ENCODE results near the gene ALKBH8.

The ALKBH8 gene

GRCh38 chr11:107587306-107587979 lies 21.9 kb upstream of the ALKBH8 start:
- Histone ChIP-seq H3K27ac (ENCODE audit: extremely low read depth, low read depth, low read length) (no peak overlapping the region), H3K36me3 (ENCODE audit: control insufficient read depth in 2 of 2, insufficient read depth in 1 of 2, low read length in 2 of 2) (no peaks in the 10 kb centered on the region), H3K9me3 (ENCODE audit: control insufficient read depth, insufficient read depth, low read depth, low read length) (no peaks in the 10 kb centered on the region), H3K4me1 (ENCODE audit: control insufficient read depth, insufficient read depth, low read length) (no peaks in the 10 kb centered on the region), H3K4me3 (ENCODE audit: low read depth, low read length) (no peak overlapping the region)
- ChIA-PET CTCF (interaction anchor here (0.6 to 6.2 kb wide), 4 partner anchors 11 to 158 kb away, joined by 3 to 25 read pairs (median 4); no protein-coding TSS in a partner anchor), POLR2A (no interaction called here)
- TF ChIP-seq SP7 (tag by site-specific recombination; IDR thresholded peaks at IDR 0.05) (no peak), SCRT1 (tag by site-specific recombination; IDR thresholded peaks at IDR 0.05; ENCODE audit: borderline replicate concordance) (no peak), ZBTB21 (tag by site-specific recombination; IDR thresholded peaks at IDR 0.05) (no peak), ZNF600 (tag by site-specific recombination; IDR thresholded peaks at IDR 0.05) (no peak), ZNF768 (tag by site-specific recombination; IDR thresholded peaks at IDR 0.05) (no peak), ZNF544 (tag by site-specific recombination; IDR thresholded peaks at IDR 0.05) (no peak), ZNF292 (tag by site-specific recombination; IDR thresholded peaks at IDR 0.05; ENCODE audit: borderline replicate concordance, low read depth) (no peak), ZNF677 (tag by site-specific recombination; IDR thresholded peaks at IDR 0.05) (no peak), ZSCAN23 (tag by site-specific recombination; IDR thresholded peaks at IDR 0.05) (no peak), ZNF132 (tag by site-specific recombination; IDR thresholded peaks at IDR 0.05; ENCODE audit: borderline replicate concordance) (no peak), ZNF10 (tag by site-specific recombination; IDR thresholded peaks at IDR 0.05) (no peak), ZNF398 (tag by site-specific recombination; IDR thresholded peaks at IDR 0.05) (no peak), IKZF3 (tag by site-specific recombination; IDR thresholded peaks at IDR 0.05) (no peak)

GRCh38 chr11:107583629-107584195 lies 18.2 kb upstream of the ALKBH8 start:
- POLR2A ChIA-PET, result interaction anchor here (1.4 kb wide), 1 partner anchor 18 kb away, joined by 3 read pairs; the partner anchor contains the start of gene ALKBH8
- Histone ChIP-seq H3K36me3 (ENCODE audit: control insufficient read depth in 2 of 2, insufficient read depth in 1 of 2, low read length in 2 of 2) (no peaks in the 10 kb centered on the region), H3K9me3 (ENCODE audit: control insufficient read depth, insufficient read depth, low read depth, low read length) (no peaks in the 10 kb centered on the region), H3K27ac (ENCODE audit: extremely low read depth, low read depth, low read length) (no peak overlapping the region), H3K4me1 (ENCODE audit: control insufficient read depth, insufficient read depth, low read length) (no peaks in the 10 kb centered on the region), H3K4me3 (ENCODE audit: low read depth, low read length) (no peak overlapping the region)
- TF ChIP-seq ZNF843 (tag by site-specific recombination; IDR thresholded peaks at IDR 0.05), result no peak
- TF ChIP-seq ZNF37A (tag by site-specific recombination; IDR thresholded peaks at IDR 0.05), result no peak
- no peak for TF ChIP-seq ZIC2 (tag by site-specific recombination; IDR thresholded peaks at IDR 0.05)
- TF ChIP-seq ZNF561 (tag by site-specific recombination; IDR thresholded peaks at IDR 0.05; ENCODE audit: borderline replicate concordance), result no peak
- TF ChIP-seq ZNF654 (tag by site-specific recombination; IDR thresholded peaks at IDR 0.05; ENCODE audit: low read depth), result no peak
- no peak for TF ChIP-seq ZNF623 (tag by site-specific recombination; IDR thresholded peaks at IDR 0.05)
- no peak for TF ChIP-seq ZNF629 (tag by site-specific recombination; IDR thresholded peaks at IDR 0.05)
- CTCF ChIA-PET, result interaction anchor here (1.7 kb wide), 1 partner anchor 106 kb away, joined by 6 read pairs; no protein-coding TSS in a partner anchor

- ChIA-PET POLR2A (no interaction called here), CTCF (interaction anchor here (0.6 kb wide), 1 partner anchor 120 kb away, joined by 10 read pairs; no protein-coding TSS in a partner anchor)
- Histone ChIP-seq H3K4me3 (ENCODE audit: low read depth, low read length) (no peak overlapping the region), H3K27ac (ENCODE audit: extremely low read depth, low read depth, low read length) (no peak overlapping the region), H3K9me3 (ENCODE audit: control insufficient read depth, insufficient read depth, low read depth, low read length) (no peaks in the 10 kb centered on the region), H3K36me3 (ENCODE audit: control insufficient read depth in 2 of 2, insufficient read depth in 1 of 2, low read length in 2 of 2) (no peaks in the 10 kb centered on the region), H3K4me1 (ENCODE audit: control insufficient read depth, insufficient read depth, low read length) (no peaks in the 10 kb centered on the region)
- no peak for TF ChIP-seq ZNF529 (tag by site-specific recombination; IDR thresholded peaks at IDR 0.05; ENCODE audit: insufficient replicate concordance)
- no peak for TF ChIP-seq ZNF341 (tag by site-specific recombination; IDR thresholded peaks at IDR 0.05; ENCODE audit: low read depth)
- TF ChIP-seq ZNF76 (tag by site-specific recombination; IDR thresholded peaks at IDR 0.05; ENCODE audit: borderline replicate concordance, low read depth), result no peak
- no peak for TF ChIP-seq ATF2 (tag by site-specific recombination; IDR thresholded peaks at IDR 0.05; ENCODE audit: low read depth)
- TF ChIP-seq ZXDB (tag by site-specific recombination; IDR thresholded peaks at IDR 0.05), result no peak
- TF ChIP-seq SP7 (tag by site-specific recombination; IDR thresholded peaks at IDR 0.05), result no peak
- TF ChIP-seq HOXC10 (CRISPR knock-in tag; IDR thresholded peaks at IDR 0.05), result no peak
- TF ChIP-seq ZNF214 (tag by site-specific recombination; IDR thresholded peaks at IDR 0.05; ENCODE audit: borderline replicate concordance), result no peak
- no peak for TF ChIP-seq ZFP41 (tag by site-specific recombination; IDR thresholded peaks at IDR 0.05; ENCODE audit: borderline replicate concordance)
- TF ChIP-seq ELK4 (IDR thresholded peaks at IDR 0.05; ENCODE audit: borderline replicate concordance, low read depth, low read length), result no peak
Observed at GRCh38 chr11:107581147-107581546, 15.6 kb upstream of the ALKBH8 start.

Measured in HEK293 (cell line).